GM12875 (cell line): ENCODE results near the gene CEP19.

ENCODE experiments used
- H3K4me3 ChIP-seq: one replicate; pipeline ENCODE4 v1.5.1; 2011; ENCODE audit warnings: low read depth, low read length, control low read depth
- TF ChIP-seq, protein P1 (sequence below): IDR thresholded peaks from 2 replicates; pipeline ENCODE4 v1.5.1; 2011; ENCODE audit warnings: low read depth, mild to moderate bottlenecking, control low read depth, inconsistent platforms, low read length, moderate library complexity, borderline replicate concordance; ENCODE audit not compliant: insufficient read depth

CEP19 gene

DNA sequence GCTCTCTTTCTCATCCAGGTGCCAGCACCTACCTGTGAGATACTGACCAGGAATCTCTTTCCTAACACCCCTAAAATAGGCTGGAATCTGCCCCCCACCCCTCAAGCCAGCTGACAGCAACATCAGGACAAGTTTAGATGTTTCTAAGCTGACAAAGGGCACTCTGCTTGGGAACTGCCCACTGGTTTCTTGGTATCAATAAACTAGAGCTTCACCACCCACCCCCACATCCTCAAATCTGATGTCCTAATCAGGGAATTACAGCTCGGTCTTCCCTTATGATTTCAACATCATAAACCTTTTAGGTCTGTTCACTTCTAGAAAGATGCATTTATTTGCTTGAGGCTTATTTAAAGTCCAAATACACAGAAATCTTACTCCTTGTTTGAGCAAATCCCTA is 34.7 kb downstream of the CEP19 start:
- TF ChIP-seq, protein P1, sequence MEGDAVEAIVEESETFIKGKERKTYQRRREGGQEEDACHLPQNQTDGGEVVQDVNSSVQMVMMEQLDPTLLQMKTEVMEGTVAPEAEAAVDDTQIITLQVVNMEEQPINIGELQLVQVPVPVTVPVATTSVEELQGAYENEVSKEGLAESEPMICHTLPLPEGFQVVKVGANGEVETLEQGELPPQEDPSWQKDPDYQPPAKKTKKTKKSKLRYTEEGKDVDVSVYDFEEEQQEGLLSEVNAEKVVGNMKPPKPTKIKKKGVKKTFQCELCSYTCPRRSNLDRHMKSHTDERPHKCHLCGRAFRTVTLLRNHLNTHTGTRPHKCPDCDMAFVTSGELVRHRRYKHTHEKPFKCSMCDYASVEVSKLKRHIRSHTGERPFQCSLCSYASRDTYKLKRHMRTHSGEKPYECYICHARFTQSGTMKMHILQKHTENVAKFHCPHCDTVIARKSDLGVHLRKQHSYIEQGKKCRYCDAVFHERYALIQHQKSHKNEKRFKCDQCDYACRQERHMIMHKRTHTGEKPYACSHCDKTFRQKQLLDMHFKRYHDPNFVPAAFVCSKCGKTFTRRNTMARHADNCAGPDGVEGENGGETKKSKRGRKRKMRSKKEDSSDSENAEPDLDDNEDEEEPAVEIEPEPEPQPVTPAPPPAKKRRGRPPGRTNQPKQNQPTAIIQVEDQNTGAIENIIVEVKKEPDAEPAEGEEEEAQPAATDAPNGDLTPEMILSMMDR = no peak
- H3K4me3 ChIP-seq = no peak overlapping the region

DNA sequence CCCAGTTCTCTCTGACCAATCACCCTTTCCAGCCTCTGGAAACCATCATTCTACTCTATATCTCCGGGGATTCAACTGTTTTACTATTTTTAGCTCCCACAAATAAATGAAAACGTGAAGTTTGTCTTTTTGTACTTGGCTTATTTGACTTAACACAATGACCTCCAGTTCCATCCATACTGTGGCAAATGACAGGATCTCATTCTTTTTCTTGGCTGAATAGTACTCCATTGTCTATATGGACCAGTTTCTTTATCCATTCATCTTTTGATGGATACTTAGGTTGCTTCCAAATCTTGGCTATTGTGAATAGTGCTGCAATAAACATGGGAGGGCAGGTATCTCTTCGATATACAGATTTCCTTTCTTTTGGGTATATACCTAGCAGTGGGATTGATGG is 38.4 kb downstream of the CEP19 start:
- TF ChIP-seq, protein P1 = no peak
- H3K4me3 ChIP-seq = no peak overlapping the region

DNA sequence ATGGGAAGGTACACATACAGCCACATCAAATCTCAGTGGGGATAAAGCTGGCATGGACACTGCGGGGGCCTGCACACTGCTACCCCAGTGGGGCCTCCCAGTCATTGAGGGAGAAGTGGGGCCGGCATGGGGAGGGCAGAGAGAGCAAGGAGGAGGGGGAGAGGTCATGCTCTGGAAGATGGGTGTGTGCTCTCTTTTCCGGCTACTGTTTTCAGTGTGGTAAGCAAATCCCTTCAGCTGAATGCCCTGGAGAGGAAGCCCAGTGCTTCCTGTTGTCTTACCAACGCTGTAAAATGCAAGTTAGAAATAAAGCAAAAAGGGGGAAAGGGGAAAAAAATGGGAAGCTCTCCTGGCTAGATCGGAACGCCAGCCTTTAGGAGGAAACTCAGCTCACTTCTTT is 41.7 kb downstream of the CEP19 start:
- H3K4me3 ChIP-seq = no peak overlapping the region
- TF ChIP-seq, protein P1 = no peak

DNA sequence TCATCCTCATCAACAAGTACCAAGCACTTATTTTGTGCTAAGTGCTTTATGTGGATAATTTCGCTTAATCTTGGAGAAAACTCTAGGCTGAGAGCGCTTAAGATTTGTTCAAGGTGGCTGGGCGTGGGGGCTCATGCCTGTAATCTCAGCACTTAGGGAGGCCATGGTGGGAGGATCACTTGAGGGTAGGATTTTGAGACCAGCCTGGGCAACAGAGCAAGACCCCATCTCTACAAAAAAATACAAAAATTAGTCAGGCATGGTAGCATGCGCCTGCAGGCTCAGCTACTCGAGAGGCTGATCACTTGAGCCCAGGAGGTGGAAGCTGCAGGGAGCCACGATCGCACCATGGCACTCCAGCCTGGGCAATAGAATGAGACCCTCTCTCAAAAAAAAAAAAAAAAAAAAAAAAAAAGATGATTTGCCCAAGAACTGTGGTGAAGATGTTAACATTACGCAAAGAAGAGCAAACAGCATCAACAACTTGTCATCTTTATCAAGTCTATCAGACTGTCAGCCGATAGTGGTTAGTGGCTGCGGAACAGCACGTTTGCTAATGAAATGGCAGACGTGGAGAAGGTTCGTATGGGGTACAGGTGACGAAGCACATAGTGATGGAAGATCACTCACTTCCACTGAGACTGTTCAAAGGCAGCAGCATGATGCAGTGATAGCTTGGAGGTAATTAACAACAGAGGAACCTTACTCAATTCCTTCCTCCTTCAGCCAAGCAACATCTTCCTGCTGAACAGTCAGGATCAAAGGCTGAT is 44.8 kb downstream of the CEP19 start:
- no peak overlapping the region for H3K4me3 ChIP-seq
- TF ChIP-seq, protein P1 = no peak

DNA sequence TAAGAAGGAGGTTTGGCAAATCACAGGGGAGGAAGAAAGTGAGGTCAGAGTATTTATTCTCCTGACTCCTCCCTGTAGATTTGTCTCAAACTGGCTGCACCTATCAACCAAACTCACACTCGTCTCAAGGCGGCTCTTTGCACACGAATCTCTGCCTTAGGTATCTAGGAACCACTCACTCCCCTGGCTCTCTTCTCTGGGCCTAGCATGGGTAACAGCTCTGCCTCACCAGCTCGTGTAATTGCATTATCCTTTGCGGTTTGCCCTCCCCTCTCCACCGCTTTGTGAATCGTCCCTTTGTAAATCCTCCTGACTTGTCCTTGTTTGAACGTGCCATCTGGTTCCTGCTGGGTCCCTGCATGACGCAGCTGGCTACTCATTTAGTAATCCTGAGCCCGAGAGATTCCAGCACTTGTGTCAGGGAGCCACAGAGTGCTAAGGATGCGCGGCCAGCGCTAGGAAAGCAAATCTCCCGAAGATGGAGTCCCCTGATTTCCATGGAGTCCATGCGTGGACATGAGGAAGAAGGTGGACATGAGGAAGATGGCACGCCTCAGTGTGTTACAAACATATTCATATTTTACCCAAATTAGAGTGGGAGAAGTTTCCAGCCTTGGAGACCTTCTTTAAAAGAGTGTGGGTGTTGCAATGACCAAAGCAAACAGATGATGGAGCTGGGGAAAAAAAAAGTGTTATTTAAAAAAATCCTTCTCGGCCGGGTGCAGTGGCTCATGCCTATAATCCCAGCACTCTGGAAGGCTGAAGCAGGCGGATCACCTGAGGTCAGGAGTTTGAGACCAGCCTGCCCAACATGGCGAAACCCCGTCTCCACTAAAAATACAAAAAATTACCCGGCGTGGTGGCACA is 45.8 kb downstream of the CEP19 start:
- H3K4me3 ChIP-seq = no peak overlapping the region
- TF ChIP-seq, protein P1 = no peak

DNA sequence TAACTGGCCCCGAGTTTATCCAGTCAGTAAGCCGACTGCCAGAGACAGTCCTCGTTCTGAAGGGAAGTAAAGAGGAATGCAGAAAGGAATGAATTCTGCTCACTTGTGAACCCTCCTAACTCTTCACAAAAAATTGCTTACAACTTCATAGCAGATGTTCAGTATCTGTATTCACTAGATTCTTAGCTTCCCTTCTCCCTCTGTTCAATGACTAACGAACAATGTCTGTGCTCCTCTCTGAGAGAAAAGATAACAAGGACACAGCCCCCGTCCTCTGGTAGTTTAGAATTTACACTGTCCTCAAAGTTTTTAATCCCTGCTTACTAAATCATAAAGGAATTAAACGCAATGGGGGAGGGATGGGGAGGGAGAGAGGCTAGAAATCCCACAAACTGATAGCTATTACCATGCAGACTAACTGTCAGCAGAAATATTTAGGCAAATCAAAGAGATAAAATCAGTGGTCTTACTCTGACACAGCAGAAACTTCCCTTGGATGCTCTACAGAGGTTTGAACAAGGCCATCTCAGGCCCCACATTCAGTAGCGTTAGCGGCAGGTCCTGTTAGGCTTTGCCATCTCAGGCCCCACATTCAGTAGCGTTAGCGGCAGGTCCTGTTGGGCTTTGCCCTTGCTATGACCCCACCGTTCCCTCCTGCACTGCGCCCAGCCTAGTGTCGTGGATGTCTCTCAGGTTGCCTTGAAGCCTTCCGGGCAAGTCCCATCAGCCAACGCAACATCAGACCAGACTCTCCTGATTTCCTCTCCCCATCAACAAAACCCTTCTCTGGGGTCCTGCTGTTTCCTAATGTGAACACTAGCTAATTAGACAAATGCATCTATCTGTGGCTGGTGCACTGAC is 49.1 kb downstream of the CEP19 start:
- no peak overlapping the region for H3K4me3 ChIP-seq
- TF ChIP-seq, protein P1 = no peak
